Measurements from ENCODE around the gene PICK1. TPM values are rescaled to one million over a fixed set of nuclear protein-coding genes. Genes with fewer than 3 reads are reported as not detected.

Gene PICK1
- total RNA-seq, 4 donors from 2014 or later: 36.7 to 72.0 (median 61.5) TPM

GRCh38 chr22:38089474-38089851 is 32.3 kb downstream of the PICK1 start:
- WGBS: 21% methylated on average over 6 of the region's 34 CpGs
- TF ChIP-seq POLR2AphosphoS5 (IDR thresholded peaks at IDR 0.05): no peak
- TF ChIP-seq EP300 (IDR thresholded peaks at IDR 0.05): no peak
- TF ChIP-seq POLR2A (IDR thresholded peaks at IDR 0.05): no peak
- TF ChIP-seq CTCF (IDR thresholded peaks at IDR 0.05): no peak
- DNase-seq (ENCODE audit: low spot score in 2 of 2): no peak
- Histone ChIP-seq H3K4me3 (peak overlapping the region; percentile 44), H3K27me3 (peaks cover 8% of the 10 kb centered on the region), H3K36me3 (peaks cover 8% of the 10 kb centered on the region), H3K4me1 (peaks cover 13% of the 10 kb centered on the region), H3K9me3 (no peaks in the 10 kb centered on the region), H3K27ac (no peak overlapping the region)

GRCh38 chr22:38097058-38097457 is 39.9 kb downstream of the PICK1 start:
- H3K4me3 ChIP-seq: no peak overlapping the region
- 89% methylated on average over 15 of the region's 15 CpGs for WGBS
- TF ChIP-seq EP300 (IDR thresholded peaks at IDR 0.05) (no peak), POLR2AphosphoS5 (IDR thresholded peaks at IDR 0.05) (no peak), CTCF (IDR thresholded peaks at IDR 0.05) (no peak), POLR2A (IDR thresholded peaks at IDR 0.05) (no peak)
- H3K27ac ChIP-seq: no peak overlapping the region
- no peaks in the 10 kb centered on the region for H3K9me3 ChIP-seq
- H3K4me1 ChIP-seq: peaks cover 11% of the 10 kb centered on the region
- H3K27me3 ChIP-seq: no peaks in the 10 kb centered on the region
- DNase-seq (ENCODE audit: low spot score in 2 of 2): no peak
- no peaks in the 10 kb centered on the region for H3K36me3 ChIP-seq

- peak in 1 of 2 donors; percentile 17 for TF ChIP-seq CTCF (IDR thresholded peaks at IDR 0.05)
- TF ChIP-seq EP300 (IDR thresholded peaks at IDR 0.05): no peak
- Histone ChIP-seq H3K4me1 (peaks cover 11% of the 10 kb centered on the region), H3K9me3 (no peaks in the 10 kb centered on the region), H3K27me3 (no peaks in the 10 kb centered on the region), H3K27ac (no peak overlapping the region), H3K36me3 (no peaks in the 10 kb centered on the region), H3K4me3 (no peak overlapping the region)
- no peak for DNase-seq (ENCODE audit: low spot score in 2 of 2)
- WGBS: 69% methylated on average over 26 of the region's 32 CpGs
These were observed 40.6 kb downstream of the PICK1 start for GRCh38 chr22:38097557-38098409.

- H3K27ac ChIP-seq: no peak overlapping the region
- H3K4me3 ChIP-seq: no peak overlapping the region
- peaks cover 11% of the 10 kb centered on the region for H3K4me1 ChIP-seq
- WGBS: 68% methylated on average over 8 of the region's 9 CpGs
- TF ChIP-seq POLR2A (IDR thresholded peaks at IDR 0.05): no peak
- TF ChIP-seq CTCF (IDR thresholded peaks at IDR 0.05): no peak
- TF ChIP-seq EP300 (IDR thresholded peaks at IDR 0.05): no peak
- no peak for TF ChIP-seq POLR2AphosphoS5 (IDR thresholded peaks at IDR 0.05)
- H3K9me3 ChIP-seq: no peaks in the 10 kb centered on the region
- H3K27me3 ChIP-seq: no peaks in the 10 kb centered on the region
- H3K36me3 ChIP-seq: no peaks in the 10 kb centered on the region
- no peak for DNase-seq (ENCODE audit: low spot score in 2 of 2)
These were observed 41.4 kb downstream of the PICK1 start for GRCh38 chr22:38098410-38099249.

- H3K27me3 ChIP-seq: no peaks in the 10 kb centered on the region
- H3K4me1 ChIP-seq: peaks cover 8% of the 10 kb centered on the region
- DNase-seq (ENCODE audit: low spot score in 2 of 2): no peak
- TF ChIP-seq POLR2A (IDR thresholded peaks at IDR 0.05) (no peak), POLR2AphosphoS5 (IDR thresholded peaks at IDR 0.05) (no peak), EP300 (IDR thresholded peaks at IDR 0.05) (no peak), CTCF (IDR thresholded peaks at IDR 0.05) (no peak)
- H3K9me3 ChIP-seq: no peaks in the 10 kb centered on the region
- no peak overlapping the region for H3K27ac ChIP-seq
- H3K4me3 ChIP-seq: no peak overlapping the region
- H3K36me3 ChIP-seq: no peaks in the 10 kb centered on the region
- WGBS: 78% methylated on average over 8 of the region's 8 CpGs
These were observed 46.4 kb downstream of the PICK1 start for GRCh38 chr22:38103641-38104040.
